Activated B cell treated with CpG ODN at 0.5 μM for 24 hours (primary cell): ENCODE results near the gene NDUFB10. TPM values are rescaled to one million over a fixed set of nuclear protein-coding genes. Genes with fewer than 3 reads are reported as not detected.
A peak's percentile ranks its signal among the peaks of the same experiment; 100 is the strongest.

ENCODE experiments used
- ATAC-seq: fragments of 200-7000 bp; cut with Tn5 transposase; one replicate; pipeline ENCODE4 v1.10.0; 2021; ENCODE audit warnings: low read depth, mild to moderate bottlenecking, moderate library complexity
- CTCF ChIA-PET: fragments of 350-600 bp; sonication (Branson Sonifier 250); formaldehyde crosslinking; loops from one replicate; lab custom pipeline; 2021; ENCODE audit warnings: antibody characterized with exemption; lab: Charles Lee
- POLR2A ChIA-PET: fragments of 350-600 bp; sonication (Branson Sonifier 250); formaldehyde crosslinking; loops from one replicate; lab custom pipeline; 2021; ENCODE audit warnings: antibody characterized with exemption; lab: Charles Lee
- DNase-seq: peaks from one replicate; pipeline ENCODE4 v3.0.0; 2022
- H3K27ac Mint-ChIP-seq: one replicate; pipeline ENCODE4 v1.8.0; 2020; ENCODE audit warnings: mixed read lengths
- H3K27me3 Mint-ChIP-seq: one replicate; pipeline ENCODE4 v1.8.0; 2021; ENCODE audit warnings: mixed read lengths
- H3K36me3 Mint-ChIP-seq: one replicate; pipeline ENCODE4 v1.8.0; 2021; ENCODE audit warnings: low read depth, mixed read lengths
- H3K4me1 Mint-ChIP-seq: one replicate; pipeline ENCODE4 v1.8.0; 2021; ENCODE audit warnings: mixed read lengths
- H3K4me3 Mint-ChIP-seq: one replicate; pipeline ENCODE4 v1.8.0; 2020; ENCODE audit warnings: mild to moderate bottlenecking, mixed read lengths
- H3K9me3 Mint-ChIP-seq: one replicate; pipeline ENCODE4 v1.8.0; 2020; ENCODE audit warnings: mixed read lengths
- CTCF ChIP-seq: fragments of 200-600 bp; IDR thresholded peaks from one replicate; pipeline ENCODE4 v1.8.0; 2022; ENCODE audit warnings: antibody characterized with exemption, mild to moderate bottlenecking
- intact Hi-C: fragments of 100-400 bp; cut with micrococcal nuclease; formaldehyde crosslinking; loops from one replicate; pipeline ENCODE4 v1.15.1; 2024
- total RNA-seq: library from RNA; stranded (reverse); gene quantifications from 2 replicates; pipeline ENCODE4 v1.2.3, GENCODE V29; 2022

Gene NDUFB10
- total RNA-seq, 1 donor from 2014 or later: 77.4 TPM

DNA sequence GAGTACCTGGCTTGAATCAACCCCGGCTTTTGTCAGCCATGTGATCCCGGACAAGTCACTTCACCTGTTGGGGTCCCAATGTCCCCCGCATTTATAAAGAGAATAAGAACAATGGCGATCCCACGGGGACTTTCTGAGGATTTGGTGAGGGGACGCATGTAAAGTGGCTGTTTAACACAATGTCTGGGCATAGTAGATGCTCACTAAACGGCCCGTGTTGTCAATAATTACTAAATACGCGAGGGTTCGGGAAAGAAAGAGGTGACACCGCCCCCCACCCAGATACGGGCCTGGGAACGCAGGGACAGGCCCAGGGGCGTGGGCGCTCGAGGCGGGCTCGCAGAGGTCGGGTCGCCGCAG, 32.2 kb downstream of the NDUFB10 start:
- Mint-ChIP-seq H3K9me3 (no peaks in the 10 kb centered on the region), H3K36me3 (peaks cover 8% of the 10 kb centered on the region), H3K4me3 (peak overlapping the region; percentile 82), H3K27ac (peak overlapping the region; percentile 88), H3K27me3 (no peaks in the 10 kb centered on the region), H3K4me1 (peaks cover 29% of the 10 kb centered on the region)
- DNase-seq: no peak
- ChIA-PET POLR2A (interaction anchor here (0.6 to 21.9 kb wide), 24 partner anchors 8 to 891 kb away, joined by 3 to 351 read pairs (median 5); partner anchors contain the start of genes EME2, FAHD1, FLYWCH2 and GFER), CTCF (interaction anchor here (0.9 to 1.3 kb wide), 3 partner anchors 13 to 149 kb away, joined by 3 read pairs; partner anchors contain the start of gene RPS2)
- intact Hi-C loops: loop anchor here (5.0 kb wide), 1 partner anchor 379 kb away; the partner anchor contains the start of genes CRAMP1 and IFT140
- no peak for TF ChIP-seq CTCF
- no peak for ATAC-seq

DNA sequence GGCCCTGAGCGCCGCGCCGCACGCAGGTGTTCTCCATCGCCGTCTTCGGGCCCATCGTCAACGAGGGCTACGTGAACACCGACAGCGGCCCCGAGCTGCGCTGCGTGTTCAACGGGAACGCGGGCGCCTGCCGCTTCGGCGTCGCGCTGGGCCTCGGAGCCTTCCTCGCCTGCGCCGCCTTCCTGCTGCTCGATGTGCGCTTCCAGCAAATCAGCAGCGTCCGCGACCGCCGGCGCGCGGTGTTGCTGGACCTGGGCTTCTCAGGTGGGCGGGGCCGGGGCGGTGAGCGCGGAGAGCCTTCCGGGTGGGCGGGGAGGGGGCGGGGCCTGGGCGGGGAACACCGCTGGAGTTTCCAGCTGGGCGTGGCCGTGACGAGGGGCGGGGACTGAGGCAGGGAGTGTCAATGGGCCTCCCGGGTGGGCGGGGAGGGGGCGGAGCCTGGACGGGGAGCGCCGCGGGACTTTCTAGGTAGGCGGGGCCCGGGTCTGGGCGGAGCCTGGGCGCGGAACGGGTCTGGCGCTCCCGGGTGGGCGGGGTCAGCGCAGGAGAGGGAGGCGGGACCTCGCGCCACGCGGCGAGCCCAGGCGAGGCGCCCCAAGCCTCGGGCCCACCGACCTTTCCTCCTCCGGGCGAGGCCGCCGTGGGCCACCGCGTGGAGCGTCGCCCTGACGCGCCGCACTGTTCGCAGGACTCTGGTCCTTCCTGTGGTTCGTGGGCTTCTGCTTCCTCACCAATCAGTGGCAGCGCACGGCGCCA, 32.8 kb downstream of the NDUFB10 start:
- DNase-seq (peak; percentile 95), ATAC-seq (peak; percentile 79)
- Mint-ChIP-seq H3K9me3 (no peaks in the 10 kb centered on the region), H3K36me3 (peaks cover 8% of the 10 kb centered on the region), H3K27me3 (no peaks in the 10 kb centered on the region), H3K4me1 (peaks cover 29% of the 10 kb centered on the region), H3K27ac (peak overlapping the region; percentile 88), H3K4me3 (peak overlapping the region; percentile 82)
- intact Hi-C loops: loop anchor here (1.0 to 5.0 kb wide), 7 partner anchors 8 to 380 kb away; partner anchors contain the start of genes CRAMP1, GFER, IFT140 and MSRB1
- ChIA-PET POLR2A (interaction anchor here (0.6 to 21.9 kb wide), 22 partner anchors 9 to 891 kb away, joined by 3 to 351 read pairs (median 8); partner anchors contain the start of genes FAHD1, FLYWCH2, GFER and MAPK8IP3), CTCF (interaction anchor here (1.1 to 1.3 kb wide), 2 partner anchors 13 to 27 kb away, joined by 3 read pairs; partner anchors contain the start of gene RPS2)
- no peak for TF ChIP-seq CTCF

DNA sequence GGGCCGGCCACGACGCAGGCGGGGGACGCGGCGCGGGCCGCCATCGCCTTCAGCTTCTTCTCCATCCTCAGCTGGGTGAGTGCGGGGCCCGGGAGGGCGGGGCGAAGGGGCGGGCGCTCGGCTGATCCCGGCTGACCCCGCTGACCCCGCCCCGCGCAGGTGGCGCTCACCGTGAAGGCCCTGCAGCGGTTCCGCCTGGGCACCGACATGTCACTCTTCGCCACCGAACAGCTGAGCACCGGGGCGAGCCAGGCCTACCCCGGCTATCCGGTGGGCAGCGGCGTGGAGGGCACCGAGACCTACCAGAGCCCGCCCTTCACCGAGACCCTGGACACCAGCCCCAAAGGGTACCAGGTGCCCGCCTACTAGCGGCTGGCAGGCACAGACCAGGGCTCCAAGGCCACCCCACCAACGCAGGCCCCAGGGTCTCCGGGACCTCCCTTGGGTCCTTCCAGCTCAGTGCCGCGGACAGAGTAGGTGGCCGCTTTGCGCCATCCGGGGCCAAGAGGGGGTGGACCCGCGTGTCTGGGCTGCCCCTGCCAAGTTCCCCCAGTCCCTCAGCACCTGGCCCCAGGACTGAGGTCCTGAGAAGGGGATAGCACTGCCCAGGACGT, 33.5 kb downstream of the NDUFB10 start:
- Mint-ChIP-seq H3K4me3 (no peak overlapping the region), H3K9me3 (no peaks in the 10 kb centered on the region), H3K27ac (no peak overlapping the region), H3K4me1 (peaks cover 29% of the 10 kb centered on the region), H3K36me3 (peaks cover 13% of the 10 kb centered on the region), H3K27me3 (no peaks in the 10 kb centered on the region)
- POLR2A ChIA-PET: interaction anchor here (0.5 to 21.9 kb wide), 19 partner anchors 8 to 1471 kb away, joined by 3 to 351 read pairs (median 10); partner anchors contain the start of genes FAHD1, FLYWCH2, GFER and MAPK8IP3
- ATAC-seq: no peak
- intact Hi-C loops: loop anchor here (1.0 to 5.0 kb wide), 7 partner anchors 9 to 381 kb away; partner anchors contain the start of genes CRAMP1, GFER, IFT140 and MSRB1
- no peak for DNase-seq
- CTCF ChIA-PET: interaction anchor here (1.3 to 1.7 kb wide), 2 partner anchors 11 to 28 kb away, joined by 3 to 7 read pairs; partner anchors contain the start of gene RPS2
- TF ChIP-seq CTCF: no peak

DNA sequence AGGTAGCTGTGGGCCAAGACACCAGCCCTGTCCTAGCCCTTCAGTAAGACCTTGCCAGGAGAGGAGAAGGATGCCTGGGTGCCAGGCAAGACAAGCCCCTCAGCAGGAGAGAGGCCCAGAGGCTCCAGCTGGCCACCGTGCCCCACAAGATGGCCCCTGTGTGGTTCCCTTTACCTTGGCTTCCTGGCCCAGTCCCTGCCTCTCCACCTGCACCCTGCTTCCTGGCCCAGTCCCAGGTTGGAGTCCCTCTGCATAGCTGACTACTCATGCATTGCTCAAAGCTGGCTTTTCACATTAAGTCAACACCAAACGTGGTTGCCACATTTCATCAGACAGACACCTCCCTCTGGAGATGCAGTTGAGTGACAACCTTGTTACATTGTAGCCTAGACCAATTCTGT, 34.4 kb downstream of the NDUFB10 start:
- no peak for DNase-seq
- Mint-ChIP-seq H3K27me3 (no peaks in the 10 kb centered on the region), H3K36me3 (peaks cover 22% of the 10 kb centered on the region), H3K4me1 (peaks cover 26% of the 10 kb centered on the region), H3K9me3 (no peaks in the 10 kb centered on the region), H3K4me3 (no peak overlapping the region), H3K27ac (peak overlapping the region; percentile 70)
- ChIA-PET CTCF (interaction anchor here (1.7 kb wide), 1 partner anchor 10 kb away, joined by 7 read pairs; no protein-coding TSS in a partner anchor), POLR2A (interaction anchor here (0.8 to 21.9 kb wide), 6 partner anchors 10 to 162 kb away, joined by 3 to 351 read pairs (median 12); partner anchors contain the start of genes GFER, NDUFB10, NTHL1 and RNF151)
- TF ChIP-seq CTCF: no peak
- no peak for ATAC-seq
- intact Hi-C loops: loop anchor here (5.0 kb wide), 1 partner anchor 381 kb away; the partner anchor contains the start of genes CRAMP1 and IFT140
